Glutamatergic neuron (in vitro differentiated cells): ENCODE results near the gene WDR45B. TPM values are rescaled to one million over a fixed set of nuclear protein-coding genes. Genes with fewer than 3 reads are reported as not detected.
A peak's percentile ranks its signal among the peaks of the same experiment; 100 is the strongest.

ENCODE experiments used
- DNase-seq: peaks from one replicate; pipeline ENCODE4 v3.0.0; 2022
- H3K27ac Mint-ChIP-seq: one replicate; pipeline ENCODE4 v1.8.0; 2020; ENCODE audit warnings: mild to moderate bottlenecking, mixed read lengths, inconsistent platforms; ENCODE audit not compliant: unreplicated experiment
- H3K27me3 Mint-ChIP-seq: one replicate; pipeline ENCODE4 v1.8.0; 2020; ENCODE audit warnings: mild to moderate bottlenecking, moderate library complexity, mixed read lengths, inconsistent platforms; ENCODE audit not compliant: unreplicated experiment
- H3K36me3 Mint-ChIP-seq: one replicate; pipeline ENCODE4 v1.8.0; 2020; ENCODE audit warnings: mild to moderate bottlenecking, mixed read lengths, inconsistent platforms; ENCODE audit not compliant: unreplicated experiment
- H3K4me1 Mint-ChIP-seq: one replicate; pipeline ENCODE4 v1.8.0; 2020; ENCODE audit warnings: mild to moderate bottlenecking, low read depth, mixed read lengths, inconsistent platforms; ENCODE audit not compliant: unreplicated experiment
- H3K4me3 Mint-ChIP-seq: one replicate; pipeline ENCODE4 v1.8.0; 2020; ENCODE audit warnings: mild to moderate bottlenecking, mixed read lengths, inconsistent platforms; ENCODE audit not compliant: unreplicated experiment
- H3K9me3 Mint-ChIP-seq: one replicate; pipeline ENCODE4 v1.8.0; 2020; ENCODE audit warnings: mild to moderate bottlenecking, moderate library complexity, mixed read lengths, inconsistent platforms; ENCODE audit not compliant: unreplicated experiment
- total RNA-seq: library from RNA; stranded (reverse); fragmentation: NEBNext Ultra II Directional; extraction: Animal tissue kit (Norgen Biotek cat#: 25700); gene quantifications from one replicate; pipeline ENCODE4 v1.2.1, GENCODE V29; 2021; ENCODE audit not compliant: unreplicated experiment
- TF ChIP-seq, protein P1 (sequence below): fragments of 200-600 bp; sonication (generic); IDR thresholded peaks from one replicate; pipeline ENCODE4 v1.5.0; 2021; ENCODE audit not compliant: partially characterized antibody, unreplicated experiment

Gene WDR45B
- total RNA-seq, 1 donor from 2014 or later: 60.4 TPM

DNA sequence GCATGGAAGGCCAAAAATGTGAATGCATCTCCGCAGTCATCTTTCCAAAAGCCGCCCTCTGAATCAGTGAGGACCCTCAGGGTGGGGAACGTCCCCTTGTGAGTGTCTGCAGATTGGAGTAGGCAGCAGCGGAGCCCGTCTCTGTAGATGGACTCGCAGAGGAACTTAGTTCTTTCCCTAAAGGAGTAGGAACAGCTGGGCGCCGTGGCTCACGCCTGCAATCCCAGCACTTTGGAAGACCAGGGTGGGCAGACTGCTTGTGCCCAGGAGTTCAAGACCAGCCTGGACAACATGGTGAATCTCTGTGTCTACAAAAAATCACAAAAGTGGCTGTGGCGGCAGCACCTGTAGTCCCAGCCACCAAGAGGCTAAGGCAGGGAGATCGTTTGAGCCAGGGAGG, 53.7 kb downstream of the WDR45B start:
- Mint-ChIP-seq H3K27me3 (peaks cover 13% of the 10 kb centered on the region), H3K27ac (peak overlapping the region; percentile 28), H3K4me3 (no peak overlapping the region), H3K9me3 (peaks cover 12% of the 10 kb centered on the region), H3K36me3 (no peaks in the 10 kb centered on the region), H3K4me1 (peaks cover 15% of the 10 kb centered on the region)
- TF ChIP-seq, protein P1, sequence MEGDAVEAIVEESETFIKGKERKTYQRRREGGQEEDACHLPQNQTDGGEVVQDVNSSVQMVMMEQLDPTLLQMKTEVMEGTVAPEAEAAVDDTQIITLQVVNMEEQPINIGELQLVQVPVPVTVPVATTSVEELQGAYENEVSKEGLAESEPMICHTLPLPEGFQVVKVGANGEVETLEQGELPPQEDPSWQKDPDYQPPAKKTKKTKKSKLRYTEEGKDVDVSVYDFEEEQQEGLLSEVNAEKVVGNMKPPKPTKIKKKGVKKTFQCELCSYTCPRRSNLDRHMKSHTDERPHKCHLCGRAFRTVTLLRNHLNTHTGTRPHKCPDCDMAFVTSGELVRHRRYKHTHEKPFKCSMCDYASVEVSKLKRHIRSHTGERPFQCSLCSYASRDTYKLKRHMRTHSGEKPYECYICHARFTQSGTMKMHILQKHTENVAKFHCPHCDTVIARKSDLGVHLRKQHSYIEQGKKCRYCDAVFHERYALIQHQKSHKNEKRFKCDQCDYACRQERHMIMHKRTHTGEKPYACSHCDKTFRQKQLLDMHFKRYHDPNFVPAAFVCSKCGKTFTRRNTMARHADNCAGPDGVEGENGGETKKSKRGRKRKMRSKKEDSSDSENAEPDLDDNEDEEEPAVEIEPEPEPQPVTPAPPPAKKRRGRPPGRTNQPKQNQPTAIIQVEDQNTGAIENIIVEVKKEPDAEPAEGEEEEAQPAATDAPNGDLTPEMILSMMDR: no peak
- DNase-seq: no peak

DNA sequence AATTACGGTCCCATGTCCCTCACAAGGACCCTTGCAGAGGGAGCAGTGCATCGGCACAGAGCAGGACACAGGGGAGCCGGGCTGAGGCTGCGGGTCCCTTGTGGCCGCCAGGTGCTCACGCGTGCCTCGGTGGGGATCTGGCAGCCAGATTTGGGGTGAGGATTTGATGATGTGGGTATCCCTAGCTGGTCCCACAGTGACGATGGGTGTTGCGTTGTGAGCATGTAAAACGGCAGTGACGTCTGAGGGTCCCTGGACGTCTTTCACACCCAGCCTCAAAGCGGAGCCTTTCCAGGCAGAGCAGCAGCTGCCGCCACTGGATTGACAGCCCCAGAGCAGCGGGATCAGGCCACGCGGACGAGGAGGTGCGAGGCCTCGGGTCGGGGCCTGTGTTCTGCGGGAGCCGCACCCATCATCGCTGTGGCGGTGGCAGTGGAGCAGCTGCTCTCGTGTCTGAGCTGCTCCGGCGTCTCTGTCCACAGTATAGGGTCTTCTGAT, 54.6 kb downstream of the WDR45B start:
- no peaks in the 10 kb centered on the region for H3K36me3 Mint-ChIP-seq
- H3K27me3 Mint-ChIP-seq: peaks cover 13% of the 10 kb centered on the region
- peaks cover 15% of the 10 kb centered on the region for H3K4me1 Mint-ChIP-seq
- peaks cover 12% of the 10 kb centered on the region for H3K9me3 Mint-ChIP-seq
- H3K27ac Mint-ChIP-seq: peak overlapping the region; percentile 66
- peak; percentile 47 for DNase-seq
- TF ChIP-seq, protein P1: no peak
- peak overlapping the region; percentile 71 for H3K4me3 Mint-ChIP-seq

DNA sequence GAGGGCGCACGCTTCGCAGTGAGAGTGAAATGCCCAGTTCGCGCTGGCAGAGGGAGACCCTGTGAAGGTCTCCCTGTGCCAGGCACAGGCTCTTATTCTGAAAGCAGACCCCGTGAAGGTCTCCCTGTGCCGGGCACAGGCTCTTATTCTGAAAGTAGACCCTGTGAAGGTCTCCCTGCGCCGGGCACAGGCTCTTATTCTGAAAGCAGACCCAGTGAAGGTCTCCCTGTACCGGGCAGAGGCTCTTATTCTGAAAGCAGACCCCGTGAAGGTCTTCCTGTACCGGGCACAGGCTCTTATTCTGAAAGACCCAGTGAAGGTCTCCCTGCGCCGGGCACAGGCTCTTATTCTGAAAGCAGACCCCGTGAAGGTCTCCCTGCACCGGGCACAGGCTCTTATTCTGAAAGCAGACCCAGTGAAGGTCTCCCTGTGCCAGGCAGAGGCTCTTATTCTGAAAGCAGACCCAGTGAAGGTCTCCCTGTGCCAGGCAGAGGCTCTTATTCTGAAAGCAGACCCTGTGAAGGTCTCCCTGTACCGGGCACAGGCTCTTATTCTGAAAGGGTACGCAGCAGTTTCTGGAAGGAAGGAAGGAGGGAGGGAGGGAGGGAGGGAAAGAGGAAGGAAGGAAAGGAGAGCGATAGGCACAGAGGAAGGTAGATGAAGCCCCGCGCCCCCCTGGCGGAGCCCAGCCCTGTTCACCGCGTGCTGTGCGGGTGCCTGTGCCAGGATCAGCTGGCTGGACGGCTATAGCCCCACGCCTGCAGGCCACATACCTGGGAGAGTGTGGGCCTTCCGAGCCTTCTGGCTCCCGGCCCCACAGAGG, 55.3 kb downstream of the WDR45B start:
- Mint-ChIP-seq H3K4me1 (peaks cover 15% of the 10 kb centered on the region), H3K36me3 (no peaks in the 10 kb centered on the region), H3K4me3 (peak overlapping the region; percentile 71)

DNA sequence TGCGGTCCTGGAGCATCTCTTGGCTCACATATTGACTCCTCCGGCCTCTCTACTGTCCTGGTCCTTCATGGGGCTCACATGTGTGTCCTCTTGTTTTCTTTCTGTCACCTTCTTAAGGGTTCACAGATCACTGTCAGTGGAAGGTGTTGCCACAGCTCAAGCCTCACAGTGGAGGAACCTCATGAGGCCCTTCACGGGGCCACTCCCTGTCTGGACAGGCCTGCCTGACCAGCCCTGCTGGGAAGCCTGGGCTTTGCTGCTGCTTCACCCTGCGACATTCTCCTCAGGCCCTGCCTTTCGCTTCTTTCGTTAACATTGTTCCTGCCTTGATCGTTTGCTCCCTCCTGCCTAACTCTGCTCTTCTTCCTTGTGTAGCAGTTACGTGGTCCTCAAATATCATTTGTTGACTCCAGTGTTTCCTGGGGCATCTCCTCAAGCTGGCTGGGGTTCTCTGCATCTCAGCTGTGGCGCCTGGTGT, 55.9 kb downstream of the WDR45B start:
- H3K27me3 Mint-ChIP-seq: peaks cover 10% of the 10 kb centered on the region
- H3K4me3 Mint-ChIP-seq: peak overlapping the region; percentile 64
- no peak for DNase-seq
- TF ChIP-seq, protein P1: no peak
- H3K4me1 Mint-ChIP-seq: peaks cover 15% of the 10 kb centered on the region
- H3K9me3 Mint-ChIP-seq: peaks cover 9% of the 10 kb centered on the region
- no peaks in the 10 kb centered on the region for H3K36me3 Mint-ChIP-seq
- H3K27ac Mint-ChIP-seq: peak overlapping the region; percentile 73

More for the DNA sequence above, 55.3 kb downstream of the WDR45B start:
- peak overlapping the region; percentile 73 for H3K27ac Mint-ChIP-seq
- H3K27me3 Mint-ChIP-seq: peaks cover 12% of the 10 kb centered on the region
- H3K9me3 Mint-ChIP-seq: peaks cover 12% of the 10 kb centered on the region
- DNase-seq: peak; percentile 39
- TF ChIP-seq, protein P1: no peak

DNA sequence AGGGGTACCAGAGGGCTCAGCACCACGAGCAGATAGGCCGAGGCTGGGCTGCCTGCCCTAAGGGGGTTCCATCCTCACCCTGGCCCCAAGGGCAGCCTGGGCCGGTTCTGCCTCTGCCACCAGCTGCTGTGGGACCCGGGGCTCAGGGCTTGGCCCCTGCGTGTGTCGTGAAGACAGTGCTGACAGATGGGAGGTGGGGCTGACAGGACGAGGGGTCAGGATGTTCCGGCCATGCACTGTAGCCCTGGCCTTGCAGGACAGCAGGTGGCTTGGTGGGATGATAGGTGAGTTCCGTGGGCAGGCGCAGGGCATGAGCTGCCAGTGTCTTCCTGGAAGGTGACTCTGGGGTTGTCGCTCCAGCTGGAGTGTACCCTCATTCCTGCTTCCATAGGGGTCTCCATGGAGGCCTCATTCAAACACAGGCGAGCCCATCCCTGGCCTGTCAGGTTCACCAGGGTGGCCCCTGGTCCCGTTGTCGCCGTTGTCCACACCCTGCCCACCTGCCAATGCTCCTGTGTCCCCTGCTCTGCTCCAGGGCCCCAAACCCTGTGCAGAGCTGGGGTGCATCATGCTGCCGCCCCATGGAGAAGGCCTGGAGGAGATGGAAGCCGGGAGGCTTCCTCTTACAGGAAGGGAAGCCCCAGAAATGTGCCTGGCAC, 57.2 kb downstream of the WDR45B start:
- Mint-ChIP-seq H3K4me3 (peak overlapping the region; percentile 20), H3K4me1 (peaks cover 17% of the 10 kb centered on the region), H3K36me3 (no peaks in the 10 kb centered on the region), H3K27ac (peak overlapping the region; percentile 81), H3K9me3 (peaks cover 9% of the 10 kb centered on the region), H3K27me3 (peaks cover 8% of the 10 kb centered on the region)
- DNase-seq: peak; percentile 45
- TF ChIP-seq, protein P1: no peak
